Mesothelial cell of epicardium (in vitro differentiated cells): ENCODE data around the gene FRAS1. TPM values are rescaled to one million over a fixed set of nuclear protein-coding genes. Genes with fewer than 3 reads are reported as not detected.

Experiments
- DNase-seq, 2 experiments: peaks; one replicate each; pipeline ENCODE4 v3.0.0; 2021; ENCODE audit warnings: low spot score in 2 of 2; ENCODE audit not compliant: unreplicated experiment in 2 of 2
- H3K27ac Mint-ChIP-seq: 2 replicates; pipeline ENCODE4 v1.8.0; 2021; ENCODE audit warnings: mixed read lengths
- H3K27me3 Mint-ChIP-seq: 2 replicates; pipeline ENCODE4 v1.8.0; 2021; ENCODE audit warnings: low read depth, mixed read lengths
- H3K36me3 Mint-ChIP-seq: 2 replicates; pipeline ENCODE4 v1.8.0; 2021; ENCODE audit warnings: mixed read lengths
- H3K4me1 Mint-ChIP-seq: 2 replicates; pipeline ENCODE4 v1.8.0; 2021; ENCODE audit warnings: mixed read lengths
- H3K4me3 Mint-ChIP-seq: 2 replicates; pipeline ENCODE4 v1.8.0; 2021; ENCODE audit warnings: mild to moderate bottlenecking, moderate library complexity, mixed read lengths
- H3K9me3 Mint-ChIP-seq: 2 replicates; pipeline ENCODE4 v1.8.0; 2021; ENCODE audit warnings: mixed read lengths
- CTCF ChIP-seq: fragments of 200-600 bp; sonication (generic); IDR thresholded peaks from one replicate; pipeline ENCODE4 v1.5.0; 2021; ENCODE audit warnings: antibody characterized with exemption; ENCODE audit not compliant: unreplicated experiment
- total RNA-seq: library from RNA; stranded (reverse); gene quantifications from 3 replicates; pipeline ENCODE4 v1.2.1, GENCODE V29; 2021

The FRAS1 gene
- total RNA-seq, 1 donor from 2014 or later: 51.9 TPM

DNA sequence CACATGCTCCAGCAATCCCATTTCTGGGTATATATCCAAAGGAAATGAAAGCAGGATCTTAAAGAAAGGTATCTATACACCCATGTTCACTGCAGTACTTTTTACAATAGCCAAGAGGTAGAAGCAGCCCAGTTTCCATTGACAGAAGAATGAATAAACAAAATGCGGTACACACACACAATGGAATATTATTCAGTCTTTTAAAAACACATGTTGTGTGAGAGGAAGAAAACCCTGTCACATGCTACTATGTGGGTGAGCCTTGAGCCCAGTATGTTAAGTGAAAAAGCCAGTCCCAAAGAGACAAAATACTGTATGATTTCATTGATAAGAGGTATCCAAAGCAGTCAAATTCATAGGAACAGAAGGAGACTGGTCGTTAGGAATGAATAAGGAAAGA is 500.7 kb downstream of the FRAS1 start:
- no peaks in the 10 kb centered on the region for H3K27me3 Mint-ChIP-seq
- H3K4me1 Mint-ChIP-seq: peaks cover 61% of the 10 kb centered on the region
- no peaks in the 10 kb centered on the region for H3K9me3 Mint-ChIP-seq
- H3K36me3 Mint-ChIP-seq: peaks cover 17% of the 10 kb centered on the region
- peak overlapping the region; percentile 64 for H3K27ac Mint-ChIP-seq
- TF ChIP-seq CTCF: no peak
- DNase-seq: no peak
- no peak overlapping the region for H3K4me3 Mint-ChIP-seq

GRCh38 chr4:78558410-78558809 is 501.3 kb downstream of the FRAS1 start:
- peaks cover 60% of the 10 kb centered on the region for H3K4me1 Mint-ChIP-seq
- TF ChIP-seq CTCF: no peak
- no peak overlapping the region for H3K27ac Mint-ChIP-seq
- H3K4me3 Mint-ChIP-seq: no peak overlapping the region
- no peak for DNase-seq
- H3K36me3 Mint-ChIP-seq: peaks cover 17% of the 10 kb centered on the region
- no peaks in the 10 kb centered on the region for H3K27me3 Mint-ChIP-seq
- no peaks in the 10 kb centered on the region for H3K9me3 Mint-ChIP-seq

DNA sequence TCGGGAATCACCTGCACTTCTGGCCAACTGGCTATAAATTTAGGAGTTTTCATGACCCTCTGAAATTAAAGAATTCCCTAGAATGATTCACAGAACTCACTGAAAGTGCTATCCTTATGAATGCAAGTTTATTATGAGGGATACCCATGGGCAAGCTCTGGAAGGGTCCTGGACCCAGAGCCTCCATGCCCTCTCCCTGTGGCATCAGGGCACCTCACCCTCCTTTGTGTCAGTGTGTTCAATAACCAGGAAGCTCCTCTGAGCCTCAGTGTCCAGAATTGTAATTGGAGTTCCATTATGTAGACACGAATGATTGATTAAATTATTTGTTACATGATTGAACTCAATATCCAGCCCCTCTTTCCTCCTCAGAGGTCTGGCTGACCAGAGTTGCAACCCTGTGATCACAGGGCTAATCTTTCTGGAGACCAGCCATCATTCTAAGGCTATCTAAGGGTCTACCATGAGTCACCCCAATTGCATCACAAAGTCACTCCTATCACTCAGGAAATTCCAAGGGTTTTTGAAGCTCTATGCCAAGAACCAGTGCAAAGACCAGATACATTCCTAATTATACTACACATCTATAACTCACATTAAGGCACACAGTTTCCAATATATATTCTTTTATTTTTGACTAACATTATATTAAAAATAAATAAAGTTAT is 503.3 kb downstream of the FRAS1 start:
- H3K4me3 Mint-ChIP-seq: no peak overlapping the region
- TF ChIP-seq CTCF: no peak
- DNase-seq: no peak
- H3K4me1 Mint-ChIP-seq: peaks cover 62% of the 10 kb centered on the region
- peaks cover 10% of the 10 kb centered on the region for H3K36me3 Mint-ChIP-seq
- H3K27ac Mint-ChIP-seq: peak overlapping the region; percentile 90
- H3K27me3 Mint-ChIP-seq: no peaks in the 10 kb centered on the region
- H3K9me3 Mint-ChIP-seq: no peaks in the 10 kb centered on the region

- Mint-ChIP-seq H3K27me3 (no peaks in the 10 kb centered on the region), H3K27ac (peak overlapping the region; percentile 91), H3K4me1 (peaks cover 64% of the 10 kb centered on the region), H3K9me3 (no peaks in the 10 kb centered on the region), H3K4me3 (no peak overlapping the region), H3K36me3 (peaks cover 4% of the 10 kb centered on the region)
- no peak for DNase-seq
- no peak for TF ChIP-seq CTCF
These were observed 504.6 kb downstream of the FRAS1 start for GRCh38 chr4:78561677-78562076.

DNA sequence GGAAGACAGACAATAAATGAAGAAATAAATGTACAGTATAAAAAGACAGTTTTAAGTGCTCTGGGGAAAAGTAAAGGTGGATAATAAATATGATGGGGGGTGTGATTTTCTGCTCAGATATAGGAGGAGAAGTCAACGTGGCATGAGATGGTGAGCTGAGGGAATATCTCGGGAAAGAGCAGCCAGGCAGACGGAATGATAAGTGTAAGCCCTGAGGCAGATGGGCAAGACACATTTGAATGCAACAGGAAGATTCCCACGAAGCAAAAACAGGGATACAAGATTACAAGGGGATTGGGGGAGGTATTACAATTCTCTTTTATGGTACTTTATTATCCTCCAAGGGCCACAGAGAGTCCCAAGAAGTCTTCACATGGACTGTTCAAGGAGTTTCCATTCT is 505.6 kb downstream of the FRAS1 start:
- peak overlapping the region; percentile 91 for H3K27ac Mint-ChIP-seq
- peaks cover 66% of the 10 kb centered on the region for H3K4me1 Mint-ChIP-seq
- DNase-seq: no peak
- H3K4me3 Mint-ChIP-seq: no peak overlapping the region
- H3K27me3 Mint-ChIP-seq: no peaks in the 10 kb centered on the region
- TF ChIP-seq CTCF: no peak
- peaks cover 4% of the 10 kb centered on the region for H3K36me3 Mint-ChIP-seq
- no peaks in the 10 kb centered on the region for H3K9me3 Mint-ChIP-seq
